B cell (primary cell): ENCODE results near the gene CAV1.

Experiments used
- CTCF ChIP-seq: fragments of 200-600 bp; IDR thresholded peaks from one replicate; pipeline ENCODE4 v1.8.0; 2022; ENCODE audit warnings: antibody characterized with exemption, mild to moderate bottlenecking
- EZH2 ChIP-seq: IDR thresholded peaks from 2 replicates; pipeline ENCODE4 v1.6.1; 2012; ENCODE audit warnings: borderline replicate concordance, low read depth, mild to moderate bottlenecking, moderate library complexity, low read length; ENCODE audit not compliant: insufficient read depth, poor library complexity, severe bottlenecking

GRCh38 chr7:116593359-116594075 lies 68.7 kb downstream of the CAV1 start:
- TF ChIP-seq CTCF (no peak), EZH2 (no peak)
